SKM-1 treated with dmso at 0.1 percent for 144 hours (cell line): ENCODE results near the gene ARHGEF6.

Source experiments
- DNase-seq: peaks from one replicate; lab custom pipeline; 2025; ENCODE audit not compliant: unreplicated experiment; lab: John Stamatoyannopoulos, UW

Gene ARHGEF6

DNA sequence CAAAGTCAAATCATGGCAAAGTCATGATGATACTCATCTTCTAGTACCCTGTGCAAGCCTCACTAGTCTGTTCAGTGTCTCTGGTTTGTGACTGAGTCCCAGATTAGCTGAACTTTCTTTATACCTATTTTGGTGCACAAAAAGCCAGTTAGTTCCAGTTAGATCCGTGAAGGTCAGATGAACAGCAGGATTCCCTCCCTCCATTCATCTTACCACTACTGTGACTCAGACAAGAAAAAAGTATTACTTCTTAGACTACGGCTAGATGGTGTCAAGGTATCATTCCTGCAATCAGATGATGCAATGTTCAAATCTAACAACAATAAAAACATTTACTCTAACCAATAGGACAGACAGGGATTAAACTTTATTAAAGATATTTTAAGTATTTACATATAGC, 30.4 kb downstream of the ARHGEF6 start:
- no peak for DNase-seq

DNA sequence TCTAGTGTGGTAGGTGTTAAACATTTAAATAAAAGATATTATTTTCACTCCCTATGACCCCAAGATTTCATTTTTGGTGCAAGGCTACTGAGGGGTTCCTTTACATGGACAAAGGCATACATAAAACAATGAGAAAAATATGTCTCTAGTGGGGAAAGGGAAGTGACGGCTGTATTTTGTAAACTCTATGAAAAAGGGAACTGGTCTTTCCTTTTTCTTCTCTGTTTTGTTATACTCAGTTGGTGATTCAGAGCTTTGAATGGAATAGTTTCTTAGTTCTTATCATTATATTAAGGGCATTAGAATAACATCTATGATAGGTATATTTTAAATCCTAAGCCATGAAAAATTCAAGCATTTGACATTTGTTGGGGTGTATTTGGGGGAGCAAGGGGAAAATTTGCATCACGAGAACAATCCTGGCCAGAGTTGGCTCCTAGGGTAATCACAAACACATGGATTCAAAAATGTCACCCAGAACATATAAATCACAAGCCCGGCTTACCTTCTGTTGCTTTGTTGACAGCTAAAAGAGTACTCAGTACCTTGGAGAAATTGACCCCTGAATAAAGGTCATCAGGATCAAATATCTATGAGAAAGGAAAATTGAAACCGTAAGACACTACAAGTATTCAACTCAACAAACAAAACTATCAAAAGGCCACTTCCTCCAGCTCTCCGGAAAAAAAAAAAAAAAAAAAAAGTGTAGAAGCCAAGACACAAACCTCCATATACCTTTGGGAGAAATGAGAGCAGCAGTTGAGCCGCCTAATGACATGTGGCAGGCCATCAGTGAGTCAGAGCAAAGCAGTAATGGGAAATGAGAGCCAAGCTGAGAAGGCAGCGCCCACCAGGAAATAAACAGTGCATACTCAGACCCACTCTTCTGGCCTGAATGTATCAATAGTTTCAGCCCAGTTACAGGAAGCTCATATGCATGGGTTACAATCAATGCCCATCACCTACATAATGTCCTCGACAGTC, 33.4 kb downstream of the ARHGEF6 start:
- DNase-seq = peak; percentile 57

DNA sequence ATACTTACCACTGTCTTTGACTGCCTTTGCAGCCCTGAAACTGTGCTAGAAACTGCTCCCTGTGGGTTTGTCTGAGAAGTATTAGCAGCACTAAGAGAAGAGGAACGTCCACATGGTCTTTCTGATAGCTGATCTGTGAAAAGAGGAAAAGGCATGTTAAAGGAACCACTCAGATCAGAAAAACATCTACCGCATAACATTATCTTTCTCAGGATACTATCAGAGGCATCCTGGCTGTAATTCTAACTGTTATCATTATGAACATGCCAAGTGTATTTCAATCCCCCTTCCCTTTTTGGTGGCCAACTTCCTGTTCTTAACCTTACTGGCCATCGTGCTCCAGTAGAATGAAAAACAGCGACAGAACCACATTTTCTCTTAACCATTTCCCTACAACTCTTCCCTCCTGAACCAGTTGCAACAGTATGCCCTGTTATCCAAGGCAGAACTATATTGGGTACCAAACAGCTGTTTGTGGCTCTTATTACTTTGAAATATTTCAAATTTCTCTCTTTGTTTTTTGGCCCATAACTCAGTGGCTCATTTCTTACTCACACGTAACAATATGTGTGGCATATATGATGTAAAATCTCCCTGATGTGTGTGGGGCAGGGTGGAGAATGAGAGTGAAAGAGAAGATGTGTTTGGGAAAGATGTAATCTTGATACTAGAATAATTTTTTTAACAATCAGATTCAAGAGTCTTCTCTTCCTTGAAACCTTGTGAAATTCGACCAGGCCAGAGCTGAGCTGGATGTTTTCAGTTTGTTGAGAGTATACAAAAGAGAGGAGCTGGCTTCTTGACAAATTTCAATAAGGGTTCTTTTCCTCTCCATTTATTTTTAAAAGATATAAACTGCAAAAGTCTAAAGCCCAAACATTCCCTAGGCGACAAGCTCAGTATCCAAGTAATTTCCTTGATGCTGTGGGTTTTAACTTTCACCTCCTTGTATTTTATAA, 35.2 kb downstream of the ARHGEF6 start:
- DNase-seq = peak; percentile 26

DNA sequence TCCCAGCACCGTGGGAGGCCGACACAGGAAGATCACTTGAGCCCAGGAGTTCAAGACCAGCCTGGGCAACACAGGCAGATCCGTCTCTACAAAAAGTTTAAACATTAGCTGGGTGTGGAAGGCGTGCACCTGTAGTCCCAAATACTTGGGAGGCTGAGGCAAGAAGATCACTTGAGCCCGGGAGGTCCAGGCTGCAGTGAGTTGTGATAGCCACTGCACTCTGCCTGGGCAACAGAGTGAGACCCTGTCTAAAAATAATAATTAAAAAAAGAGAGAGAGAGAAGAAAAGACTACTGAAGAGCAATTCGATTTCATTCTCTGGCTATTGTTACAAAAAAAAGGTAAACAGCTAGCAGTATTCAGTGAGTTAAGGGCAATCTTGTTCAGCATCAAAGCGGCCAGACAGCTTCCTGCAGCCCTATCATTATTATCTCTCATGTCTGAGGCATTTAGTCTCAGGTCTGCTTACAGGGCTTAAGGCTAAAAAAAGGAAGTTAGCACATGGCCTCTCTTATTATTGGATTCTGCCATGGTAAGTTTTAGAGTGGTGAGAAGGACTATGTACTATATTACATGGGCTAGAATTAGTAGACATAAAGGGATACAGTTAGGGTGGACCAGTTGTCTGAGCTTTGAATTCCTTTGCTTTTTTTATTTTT, 37.9 kb downstream of the ARHGEF6 start:
- DNase-seq = peak; percentile 8

DNA sequence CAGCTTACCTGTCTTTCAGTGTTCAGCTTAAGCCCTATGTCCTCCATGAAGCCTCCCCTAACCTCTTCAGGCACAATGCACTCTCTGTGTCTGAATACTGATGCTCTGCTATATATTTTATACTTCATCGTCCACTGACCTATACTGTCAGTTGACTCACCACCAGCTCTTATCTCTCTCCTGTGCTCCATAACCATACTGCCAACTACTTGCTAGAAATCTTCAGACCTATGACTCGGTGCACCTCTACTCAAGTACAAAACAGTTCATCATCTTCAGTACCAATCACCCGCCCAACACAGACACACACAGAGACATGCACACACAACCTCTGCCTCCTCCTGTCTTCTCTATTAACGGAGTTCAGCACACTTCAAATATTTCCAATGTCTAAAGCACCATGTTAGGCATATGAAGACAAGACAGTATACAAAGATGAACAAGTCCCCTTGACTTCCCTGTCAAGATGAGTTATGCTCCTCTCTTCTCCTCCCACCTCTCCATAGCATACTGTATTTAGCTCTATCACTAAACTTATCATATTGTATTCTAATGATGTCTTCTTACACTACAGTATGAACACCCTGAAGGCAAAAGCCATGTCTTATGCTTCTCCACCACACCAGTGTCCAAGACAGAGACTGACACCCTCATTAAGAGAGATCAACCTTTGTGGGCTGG, 42.5 kb downstream of the ARHGEF6 start:
- DNase-seq = no peak

DNA sequence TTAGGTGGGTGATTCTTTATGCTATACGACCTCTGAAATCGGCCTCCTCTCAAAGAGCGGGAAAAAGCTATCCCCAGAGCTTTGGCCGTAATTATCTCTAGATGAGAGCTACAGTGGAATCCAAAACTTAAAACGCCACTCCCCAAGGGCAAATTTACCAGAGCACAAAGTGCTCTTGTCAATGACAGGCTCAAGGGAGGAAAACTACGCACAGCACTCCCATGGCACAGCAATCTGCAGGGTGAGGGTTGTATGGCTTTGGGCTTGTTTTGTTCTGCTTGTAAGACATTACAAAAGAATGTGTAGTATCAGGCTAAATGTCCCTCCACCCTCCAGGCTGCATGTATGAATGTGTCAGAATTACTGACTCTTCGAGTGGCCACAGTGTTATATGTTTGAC, 44.0 kb downstream of the ARHGEF6 start:
- DNase-seq = no peak

DNA sequence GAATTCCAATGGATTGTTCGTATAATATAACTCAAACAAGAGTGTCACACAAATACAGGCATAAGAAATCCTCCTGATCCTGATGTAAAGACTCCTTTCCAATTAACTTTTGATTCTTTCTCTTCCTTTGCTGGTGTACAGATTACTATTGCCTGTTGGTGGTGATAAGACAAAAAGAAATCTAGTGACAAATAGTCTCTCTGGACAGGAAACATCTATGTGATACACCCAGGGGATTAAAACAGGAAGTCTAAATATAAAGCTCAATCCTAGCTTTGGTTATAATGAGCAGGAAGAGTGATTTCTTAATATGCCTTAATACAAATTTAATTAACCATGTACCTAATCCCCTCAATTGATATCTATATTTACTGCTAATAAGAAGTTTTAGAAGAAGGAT, 45.1 kb downstream of the ARHGEF6 start:
- no peak for DNase-seq

DNA sequence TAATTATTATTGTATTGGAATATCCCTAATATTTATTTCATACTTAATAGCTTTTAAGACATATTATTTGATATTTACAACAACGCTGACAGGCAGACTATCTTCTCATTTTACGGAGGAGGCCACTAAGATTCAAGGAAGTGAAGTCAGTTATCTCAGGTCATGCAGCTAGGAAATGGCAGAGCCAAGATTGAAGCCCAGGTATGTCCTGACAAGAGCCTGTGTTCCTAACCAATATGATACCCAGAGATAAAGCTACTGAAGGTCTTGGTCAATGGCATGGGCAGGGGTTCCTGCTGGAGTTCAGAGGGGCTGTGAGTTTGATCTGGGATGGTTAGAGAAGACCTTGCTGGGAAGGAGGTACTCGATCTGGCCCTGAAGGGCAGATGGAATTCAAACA, 47.1 kb downstream of the ARHGEF6 start:
- DNase-seq = no peak

DNA sequence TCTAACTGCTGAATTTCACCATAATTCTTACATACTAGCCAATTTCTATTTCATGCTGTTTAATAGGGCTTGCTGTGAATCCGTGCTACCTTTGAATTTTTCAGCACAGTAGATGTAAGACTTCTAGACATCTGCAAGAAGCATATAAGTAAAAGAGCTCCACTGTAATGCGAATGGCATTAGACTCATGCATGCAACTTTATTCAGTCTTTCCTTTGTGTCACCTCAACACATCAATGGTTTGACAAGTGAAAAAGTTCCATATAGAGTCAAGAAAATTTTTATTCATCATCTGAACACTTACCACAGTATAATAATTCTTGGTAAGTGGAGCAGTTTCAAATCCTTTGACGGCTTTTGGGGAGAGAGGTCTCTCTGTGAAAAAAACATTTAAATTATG, 48.9 kb downstream of the ARHGEF6 start:
- no peak for DNase-seq

- no peak for DNase-seq
Observed at GRCh38 chrX:136731207-136731782, 49.4 kb downstream of the ARHGEF6 start.

DNA sequence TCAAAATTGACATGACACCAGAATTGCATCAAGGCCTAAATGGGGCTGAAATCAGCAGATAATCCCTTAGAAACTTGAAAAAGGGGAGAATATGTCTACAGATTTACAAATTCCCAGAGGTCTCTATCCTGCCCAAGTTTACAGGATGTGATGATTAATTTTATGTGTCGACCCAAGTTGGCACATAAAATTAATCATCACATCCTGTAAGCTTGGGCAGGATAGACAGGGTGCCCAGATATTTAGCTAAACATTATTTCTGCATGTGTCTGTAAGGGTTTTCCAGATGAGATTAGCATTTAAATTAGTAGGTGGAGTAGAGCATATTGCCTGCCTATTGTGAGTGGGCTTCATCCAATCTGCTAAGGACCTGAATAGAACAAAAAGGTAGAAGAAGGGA, 52.3 kb downstream of the ARHGEF6 start:
- no peak for DNase-seq

GRCh38 chrX:136725441-136726104, 55.2 kb downstream of the ARHGEF6 start:
- no peak for DNase-seq

DNA sequence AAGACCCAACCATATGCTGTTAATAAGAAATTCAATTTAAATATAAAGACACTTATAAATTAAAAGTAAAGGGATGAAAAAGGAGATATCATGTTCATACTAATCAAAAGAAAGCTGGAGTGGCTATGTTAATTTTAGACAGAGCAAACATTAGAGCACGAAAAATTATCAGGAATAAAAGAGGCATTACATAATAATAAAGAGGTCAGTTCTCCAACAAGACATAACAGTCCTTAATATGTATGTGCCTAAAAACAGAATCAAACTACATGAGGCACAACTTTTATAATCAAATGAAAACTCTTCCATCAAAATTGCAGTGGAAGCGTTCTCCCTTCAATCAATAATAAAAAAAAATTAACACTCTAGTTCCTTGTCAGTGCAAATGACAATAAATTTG, 62.6 kb downstream of the ARHGEF6 start:
- no peak for DNase-seq

DNA sequence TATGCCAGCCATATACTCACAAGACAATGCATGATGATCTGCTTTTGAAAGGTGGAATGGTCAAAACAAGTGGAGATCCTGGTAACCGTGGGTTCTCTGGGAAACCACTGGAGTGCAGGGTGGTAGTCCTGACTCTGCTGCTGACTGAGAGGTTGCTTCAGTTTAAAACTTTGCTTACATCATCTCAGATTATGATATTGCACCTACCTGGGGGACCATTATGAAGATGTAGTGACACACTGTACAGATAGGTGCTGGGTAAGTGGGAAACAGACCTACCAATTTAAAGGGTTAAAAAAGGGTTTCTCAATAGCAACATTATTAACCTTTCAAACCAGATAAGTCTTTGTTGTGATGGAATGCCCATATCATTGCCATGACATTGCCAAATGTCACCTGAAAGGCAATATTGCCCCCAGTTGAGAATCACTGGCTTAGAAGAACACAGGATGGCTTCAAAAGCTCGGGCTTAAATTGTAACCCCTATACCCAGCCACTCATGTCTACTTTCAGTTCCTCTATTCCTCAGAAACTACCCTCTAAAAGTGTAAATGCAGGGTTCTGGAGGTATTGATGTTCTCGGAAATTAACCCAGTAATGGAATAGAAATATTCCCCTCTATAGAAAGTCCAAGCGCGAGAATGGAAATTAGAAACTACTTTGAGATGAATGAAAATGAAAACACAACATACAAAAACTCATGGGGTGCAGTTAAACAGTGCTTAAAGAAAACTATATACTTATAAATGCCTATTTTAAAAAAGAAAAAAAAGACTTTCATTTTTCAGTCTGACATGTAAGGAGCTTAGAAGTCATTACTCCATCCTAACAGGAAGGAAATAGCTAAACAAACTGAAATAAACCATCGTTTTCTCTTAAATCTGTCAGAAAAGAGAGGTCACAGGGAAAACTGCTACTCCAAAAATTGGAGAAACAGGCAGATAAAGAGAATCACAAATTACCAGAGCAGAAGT, 65.8 kb downstream of the ARHGEF6 start:
- no peak for DNase-seq

DNA sequence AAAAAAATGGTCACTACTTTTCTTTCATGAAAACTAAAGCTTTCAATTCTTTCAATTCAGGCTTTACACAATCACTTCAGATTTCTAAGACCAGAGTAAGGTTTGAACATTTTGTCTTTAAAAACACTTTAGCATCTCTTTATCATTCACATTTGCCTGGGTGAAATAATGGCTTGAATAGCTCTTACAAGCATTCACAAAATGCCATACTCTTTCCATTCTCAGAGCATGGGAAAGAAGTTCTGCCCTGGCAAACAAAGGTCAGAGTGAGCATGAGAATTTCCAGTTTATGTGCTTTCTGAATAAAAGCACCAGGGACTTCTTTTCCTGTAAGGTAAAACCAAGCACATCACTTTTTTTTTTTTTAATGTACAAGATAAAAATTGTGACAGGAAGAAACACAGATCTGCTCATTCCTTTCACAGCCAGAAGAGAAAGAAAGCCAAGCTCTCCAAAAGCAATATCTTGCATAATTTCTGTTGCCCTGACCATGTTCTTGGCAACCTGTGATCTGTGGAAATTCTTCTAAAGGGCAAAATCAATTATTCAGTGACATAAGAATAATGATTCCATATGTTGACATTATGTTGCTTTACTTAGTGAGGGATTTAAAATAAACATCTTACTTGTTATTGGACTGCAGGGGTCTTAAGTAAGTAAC, 68.0 kb downstream of the ARHGEF6 start:
- DNase-seq = no peak

DNA sequence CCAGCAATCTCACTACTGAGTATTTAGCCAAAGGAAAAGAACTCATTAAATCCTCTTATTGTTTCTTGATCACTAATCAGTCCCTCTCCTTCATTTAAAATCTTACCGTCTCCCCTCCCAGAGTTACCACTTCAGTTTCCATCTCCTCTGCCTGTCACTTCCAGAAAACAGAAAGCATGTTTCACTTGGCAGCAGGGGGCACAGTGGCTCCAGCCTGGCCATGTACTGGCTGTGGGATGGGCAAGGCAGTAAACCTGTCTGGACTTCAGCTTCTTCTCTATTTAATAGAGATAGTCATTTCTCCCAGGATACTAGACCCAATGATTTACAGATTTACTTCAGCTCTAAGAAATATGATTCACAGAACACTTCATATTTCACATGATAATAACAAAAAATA, 69.6 kb downstream of the ARHGEF6 start:
- DNase-seq = no peak

GRCh38 chrX:136710325-136710951, 70.3 kb downstream of the ARHGEF6 start:
- no peak for DNase-seq

DNA sequence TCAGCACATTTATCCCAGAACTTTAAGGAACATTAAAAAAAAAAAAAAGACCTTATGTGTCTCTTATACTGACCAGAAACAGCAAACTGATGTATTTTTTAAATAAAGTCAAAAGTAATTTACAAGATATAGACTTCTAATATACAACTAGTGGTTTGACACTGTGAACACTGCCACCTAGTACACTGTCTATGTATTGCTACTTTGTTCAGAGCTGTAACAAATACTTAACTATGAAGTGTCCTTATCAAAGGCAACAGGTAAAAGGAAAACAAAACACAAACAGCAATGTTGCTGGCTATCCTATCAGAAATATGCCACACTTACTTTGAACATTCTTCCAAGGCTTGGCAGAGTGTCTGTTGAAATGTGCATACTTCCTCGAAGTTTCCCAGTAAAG, 72.4 kb downstream of the ARHGEF6 start:
- no peak for DNase-seq
